ENCODE data around the gene EBPL.
"Not testable (repeated sequence)": the region's sequence is repeated elsewhere in the genome, so short reads cannot be mapped to it uniquely, and the experiment has no call there.

The EBPL gene

GRCh38 chr13:49632156-49632555, 59.1 kb downstream of the EBPL start:
- Mint-ChIP-seq H3K4me1 (ENCODE audit: low read depth) (peaks cover 24% of the 10 kb centered on the region), H3K27me3 (ENCODE audit: low read depth) (no peaks in the 10 kb centered on the region), H3K36me3 (ENCODE audit: low read depth) (peaks cover 4% of the 10 kb centered on the region), H3K9me3 (no peaks in the 10 kb centered on the region), H3K4me3 (no peak overlapping the region), H3K27ac (no peak overlapping the region)

- Mint-ChIP-seq H3K9me3 (no peaks in the 10 kb centered on the region), H3K36me3 (ENCODE audit: low read depth) (peaks cover 4% of the 10 kb centered on the region), H3K27me3 (ENCODE audit: low read depth) (no peaks in the 10 kb centered on the region), H3K4me1 (ENCODE audit: low read depth) (peaks cover 24% of the 10 kb centered on the region), H3K4me3 (no peak overlapping the region), H3K27ac (no peak overlapping the region)
Observed at GRCh38 chr13:49630580-49630979, 60.7 kb downstream of the EBPL start.

DNA sequence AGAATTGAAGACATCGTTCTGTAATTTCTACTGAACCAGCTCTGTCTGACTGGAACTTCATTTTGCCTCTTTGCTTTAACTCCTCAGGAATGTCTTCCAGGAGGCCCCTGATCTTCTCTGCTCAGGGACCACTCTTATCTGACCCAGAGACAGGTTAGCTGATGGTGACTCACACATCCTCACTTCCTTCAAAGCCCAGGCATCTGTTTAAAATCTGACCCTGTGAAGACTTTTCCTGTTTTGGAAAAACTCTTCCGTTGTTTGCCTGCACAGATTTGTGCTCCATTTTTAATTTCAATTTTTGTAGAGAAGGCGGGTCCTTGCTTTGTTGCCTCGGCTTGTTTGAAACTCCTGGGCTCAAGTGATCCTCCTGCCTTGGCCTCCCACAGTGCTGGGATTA, 61.3 kb downstream of the EBPL start:
- peaks cover 4% of the 10 kb centered on the region for H3K36me3 Mint-ChIP-seq (ENCODE audit: low read depth)
- no peaks in the 10 kb centered on the region for H3K27me3 Mint-ChIP-seq (ENCODE audit: low read depth)
- no peak overlapping the region for H3K4me3 Mint-ChIP-seq
- peaks cover 20% of the 10 kb centered on the region for H3K4me1 Mint-ChIP-seq (ENCODE audit: low read depth)
- no peak overlapping the region for H3K27ac Mint-ChIP-seq
- no peaks in the 10 kb centered on the region for H3K9me3 Mint-ChIP-seq

DNA sequence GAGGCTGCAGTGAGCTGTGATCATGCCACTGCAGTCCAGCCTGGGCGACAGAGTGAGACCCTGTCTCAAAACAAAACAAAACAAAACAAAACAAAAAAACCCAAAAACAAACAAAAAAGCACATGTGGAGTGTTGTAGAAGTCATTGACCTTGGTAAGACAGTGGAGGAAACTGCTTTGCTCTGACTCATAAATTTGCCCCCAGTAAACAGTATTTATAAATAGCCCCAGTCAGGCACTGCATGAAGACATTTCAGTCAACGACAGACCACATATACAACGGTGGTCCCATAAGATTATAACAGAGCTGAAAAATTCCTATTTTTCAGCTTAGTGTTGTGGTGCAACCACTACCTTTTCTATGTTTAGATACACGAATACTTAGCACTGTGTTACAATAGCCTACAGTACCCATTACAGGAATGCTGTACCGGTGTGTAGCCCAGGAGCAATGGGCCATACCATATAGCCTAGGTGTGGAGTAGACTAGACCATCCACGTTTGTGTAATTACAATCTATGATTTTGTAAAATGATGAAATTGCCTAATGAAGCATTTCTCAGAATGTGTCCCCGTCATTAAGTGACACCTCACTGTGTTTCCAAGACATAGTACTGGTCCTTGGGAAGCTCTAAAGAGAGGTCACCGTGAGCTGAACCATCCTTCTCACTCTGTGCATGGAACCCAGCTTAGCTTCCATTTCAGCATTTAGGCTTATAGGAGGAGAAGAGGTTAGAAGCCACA, 61.9 kb downstream of the EBPL start:
- no peaks in the 10 kb centered on the region for H3K9me3 Mint-ChIP-seq
- H3K27me3 Mint-ChIP-seq (ENCODE audit: low read depth): no peaks in the 10 kb centered on the region
- no peak overlapping the region for H3K27ac Mint-ChIP-seq
- H3K4me3 Mint-ChIP-seq: no peak overlapping the region
- H3K36me3 Mint-ChIP-seq (ENCODE audit: low read depth): peaks cover 4% of the 10 kb centered on the region
- H3K4me1 Mint-ChIP-seq (ENCODE audit: low read depth): peaks cover 18% of the 10 kb centered on the region

GRCh38 chr13:49627831-49628652, 63.2 kb downstream of the EBPL start, which contains the start of gene ARL11:
ARL11 (plus strand) TSS chr13:49628507; CDS start chr13:49630448, 1,941 bp downstream.
- no peaks in the 10 kb centered on the region for H3K27me3 Mint-ChIP-seq (ENCODE audit: low read depth)
- peaks cover 2% of the 10 kb centered on the region for H3K36me3 Mint-ChIP-seq (ENCODE audit: low read depth)
- H3K27ac Mint-ChIP-seq: peak within 1 kb of the TSS; percentile 84
- peaks cover 17% of the 10 kb centered on the region for H3K4me1 Mint-ChIP-seq (ENCODE audit: low read depth)
- H3K9me3 Mint-ChIP-seq: no peaks in the 10 kb centered on the region
- peak within 1 kb of the TSS; percentile 86 for H3K4me3 Mint-ChIP-seq

GRCh38 chr13:49625392-49626079, 65.8 kb downstream of the EBPL start:
- H3K4me1 Mint-ChIP-seq (ENCODE audit: low read depth): peaks cover 16% of the 10 kb centered on the region
- H3K27ac Mint-ChIP-seq: no peak overlapping the region
- no peaks in the 10 kb centered on the region for H3K27me3 Mint-ChIP-seq (ENCODE audit: low read depth)
- no peaks in the 10 kb centered on the region for H3K9me3 Mint-ChIP-seq
- no peak overlapping the region for H3K4me3 Mint-ChIP-seq
- H3K36me3 Mint-ChIP-seq (ENCODE audit: low read depth): peaks cover 1% of the 10 kb centered on the region

- Mint-ChIP-seq H3K27me3 (ENCODE audit: low read depth) (no peaks in the 10 kb centered on the region), H3K27ac (no peak overlapping the region), H3K4me3 (no peak overlapping the region), H3K9me3 (no peaks in the 10 kb centered on the region), H3K36me3 (ENCODE audit: low read depth) (peaks cover 1% of the 10 kb centered on the region), H3K4me1 (ENCODE audit: low read depth) (peaks cover 12% of the 10 kb centered on the region)
Observed at GRCh38 chr13:49624229-49624628, 67.1 kb downstream of the EBPL start.

GRCh38 chr13:49622174-49622946, 68.9 kb downstream of the EBPL start:
- Mint-ChIP-seq H3K36me3 (ENCODE audit: low read depth) (no peaks in the 10 kb centered on the region), H3K4me1 (ENCODE audit: low read depth) (peaks cover 3% of the 10 kb centered on the region), H3K27me3 (ENCODE audit: low read depth) (no peaks in the 10 kb centered on the region), H3K4me3 (no peak overlapping the region), H3K27ac (no peak overlapping the region), H3K9me3 (no peaks in the 10 kb centered on the region)

- Mint-ChIP-seq H3K9me3 (no peaks in the 10 kb centered on the region), H3K4me3 (peak overlapping the region; percentile 22), H3K27ac (no peak overlapping the region), H3K27me3 (ENCODE audit: low read depth) (no peaks in the 10 kb centered on the region), H3K36me3 (ENCODE audit: low read depth) (no peaks in the 10 kb centered on the region), H3K4me1 (ENCODE audit: low read depth) (peaks cover 3% of the 10 kb centered on the region)
Observed at GRCh38 chr13:49620170-49620621, 71.1 kb downstream of the EBPL start.

- Mint-ChIP-seq H3K9me3 (no peaks in the 10 kb centered on the region), H3K27me3 (ENCODE audit: low read depth) (no peaks in the 10 kb centered on the region), H3K27ac (no peak overlapping the region), H3K36me3 (ENCODE audit: low read depth) (no peaks in the 10 kb centered on the region), H3K4me3 (no peak overlapping the region), H3K4me1 (ENCODE audit: low read depth) (peaks cover 3% of the 10 kb centered on the region)
Observed at GRCh38 chr13:49616676-49617065, 74.6 kb downstream of the EBPL start.

DNA sequence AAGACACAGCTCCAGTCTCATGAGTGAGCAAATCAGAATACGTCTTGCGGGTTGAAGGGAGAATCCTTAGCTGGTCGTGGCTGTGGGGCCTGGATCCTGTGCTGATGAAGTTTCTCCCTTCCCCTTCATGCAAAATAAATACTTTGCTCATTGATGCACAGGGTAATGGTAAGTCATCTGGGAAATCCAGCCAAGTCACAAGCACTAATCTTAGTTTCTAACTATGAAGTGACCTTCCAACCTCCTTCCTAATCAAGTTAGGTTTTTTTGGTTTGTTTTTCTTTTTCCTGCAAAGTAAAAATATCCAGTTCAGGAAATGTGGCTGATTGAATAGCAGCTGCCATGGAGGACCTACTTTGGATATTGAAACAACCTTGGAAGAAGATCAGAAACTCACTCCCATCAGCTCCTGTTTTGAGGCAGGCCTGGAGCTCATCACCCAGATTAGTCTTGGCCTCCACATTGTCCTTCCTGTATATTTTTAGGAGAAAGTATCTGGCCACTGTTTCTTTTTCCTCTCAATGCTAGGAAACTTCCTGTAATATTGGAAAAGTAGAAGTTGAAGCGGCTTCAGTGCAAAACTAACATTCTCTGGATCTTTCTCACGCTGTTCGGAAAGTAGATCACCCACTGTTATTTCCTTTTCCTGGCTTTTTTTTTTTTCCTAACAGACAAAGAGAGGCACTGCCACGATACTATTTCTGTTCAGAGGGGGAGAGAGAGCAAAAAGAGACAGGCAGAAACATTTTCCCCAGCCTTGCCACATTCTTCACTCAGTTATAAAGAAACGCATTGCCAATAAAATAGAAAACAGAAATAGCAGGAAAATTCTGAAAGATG, 75.2 kb downstream of the EBPL start:
- Mint-ChIP-seq H3K9me3 (no peaks in the 10 kb centered on the region), H3K4me3 (no peak overlapping the region), H3K4me1 (ENCODE audit: low read depth) (peaks cover 3% of the 10 kb centered on the region), H3K36me3 (ENCODE audit: low read depth) (no peaks in the 10 kb centered on the region), H3K27ac (no peak overlapping the region), H3K27me3 (ENCODE audit: low read depth) (no peaks in the 10 kb centered on the region)

DNA sequence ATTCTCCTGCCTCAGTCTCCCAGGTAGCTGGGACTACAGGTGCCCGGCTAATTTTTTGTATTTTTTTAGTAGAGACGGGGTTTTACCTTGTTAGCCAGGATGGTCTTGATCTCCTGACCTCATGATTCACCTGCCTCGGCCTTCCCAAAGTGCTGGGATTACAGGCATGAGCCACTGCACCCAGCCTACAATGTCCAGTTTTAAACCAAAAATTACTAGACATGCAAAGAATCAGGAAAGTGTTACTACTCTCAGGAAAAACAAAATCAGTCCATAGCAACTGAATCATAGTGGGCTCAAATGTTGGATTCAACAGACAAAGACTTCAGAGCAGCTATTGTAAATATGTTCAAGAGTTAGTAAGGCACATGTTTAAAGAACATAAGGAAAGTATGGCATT, 79.2 kb downstream of the EBPL start:
- H3K27me3 Mint-ChIP-seq (ENCODE audit: low read depth); H3K9me3 Mint-ChIP-seq; H3K4me1 Mint-ChIP-seq (ENCODE audit: low read depth); H3K27ac Mint-ChIP-seq; H3K4me3 Mint-ChIP-seq; H3K36me3 Mint-ChIP-seq (ENCODE audit: low read depth): not testable (repeated sequence)

Measured in T-helper 1 cell treated with Interleukin-12 subunit alpha and Interleukin-12 subunit beta and Interleukin-4 antibody, amounts not matched to agents 30 μg/mL and 1 μg/mL, for 36 hours (primary cell).